HCT116 (cell line): ENCODE measurements around the gene PXT1.

Source experiments
- CTCF ChIP-seq, 3 experiments: fragments of 200-600 bp in 1 of 3; sonication (generic) in 1 of 3; IDR thresholded peaks in 2 of 3; conservative IDR thresholded peaks in 1 of 3; 2 replicates each; pipeline ENCODE4 v1.5.1; 2012 to 2017; ENCODE audit warnings: low read depth in 2 of 3, low read length in 2 of 3, antibody characterized with exemption in 1 of 3, borderline replicate concordance in 1 of 3, control low read depth in 1 of 3, mild to moderate bottlenecking in 1 of 3, mixed read lengths in 1 of 3, mixed run types in 1 of 3, moderate library complexity in 1 of 3; ENCODE audit not compliant: insufficient read depth in 1 of 3
- EZH2 ChIP-seq: fragments of 200-600 bp; sonication (generic); IDR thresholded peaks from 2 replicates; pipeline ENCODE4 v1.6.1; 2017; ENCODE audit warnings: antibody characterized with exemption, mixed run types
- JUND ChIP-seq: IDR thresholded peaks from 2 replicates; pipeline ENCODE4 v1.6.1; 2012
- POLR2A ChIP-seq: IDR thresholded peaks from 2 replicates; pipeline ENCODE4 v1.7.0; 2011; ENCODE audit warnings: borderline replicate concordance; ENCODE audit not compliant: insufficient read depth, insufficient read length; ENCODE audit errors: extremely low read depth
- RAD21 ChIP-seq: IDR thresholded peaks from 2 replicates; pipeline ENCODE4 v1.6.1; 2012; ENCODE audit warnings: low read depth, mild to moderate bottlenecking
- SRF ChIP-seq: IDR thresholded peaks from 2 replicates; pipeline ENCODE4 v1.6.1; 2012; ENCODE audit warnings: low read depth
- TF ChIP-seq, protein P1 (sequence below): IDR thresholded peaks from 2 replicates; pipeline ENCODE4 v1.6.1; 2011; ENCODE audit warnings: mild to moderate bottlenecking, low read length, moderate library complexity; ENCODE audit not compliant: insufficient replicate concordance; ENCODE audit errors: extremely low read depth

DNA sequence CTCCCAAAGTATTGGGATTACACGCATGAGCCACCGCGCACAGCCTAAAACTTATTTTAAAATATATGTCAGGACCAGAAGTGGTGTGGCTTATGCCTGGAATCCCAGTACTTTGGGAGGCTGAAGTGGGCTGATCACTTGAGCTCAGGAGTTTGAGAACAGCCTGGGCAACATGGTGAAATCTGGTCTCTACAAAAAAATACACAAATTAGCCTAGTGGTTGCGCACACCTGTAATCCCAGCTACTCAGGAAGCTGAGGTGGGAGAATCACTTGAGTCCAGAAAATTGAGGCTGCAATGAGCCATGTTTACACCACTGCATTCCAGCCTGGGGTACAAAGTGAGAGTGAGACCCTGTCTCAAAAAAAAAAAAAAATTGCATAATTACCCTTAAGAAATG, 13.7 kb downstream of the PXT1 start:
- TF ChIP-seq, protein P1, sequence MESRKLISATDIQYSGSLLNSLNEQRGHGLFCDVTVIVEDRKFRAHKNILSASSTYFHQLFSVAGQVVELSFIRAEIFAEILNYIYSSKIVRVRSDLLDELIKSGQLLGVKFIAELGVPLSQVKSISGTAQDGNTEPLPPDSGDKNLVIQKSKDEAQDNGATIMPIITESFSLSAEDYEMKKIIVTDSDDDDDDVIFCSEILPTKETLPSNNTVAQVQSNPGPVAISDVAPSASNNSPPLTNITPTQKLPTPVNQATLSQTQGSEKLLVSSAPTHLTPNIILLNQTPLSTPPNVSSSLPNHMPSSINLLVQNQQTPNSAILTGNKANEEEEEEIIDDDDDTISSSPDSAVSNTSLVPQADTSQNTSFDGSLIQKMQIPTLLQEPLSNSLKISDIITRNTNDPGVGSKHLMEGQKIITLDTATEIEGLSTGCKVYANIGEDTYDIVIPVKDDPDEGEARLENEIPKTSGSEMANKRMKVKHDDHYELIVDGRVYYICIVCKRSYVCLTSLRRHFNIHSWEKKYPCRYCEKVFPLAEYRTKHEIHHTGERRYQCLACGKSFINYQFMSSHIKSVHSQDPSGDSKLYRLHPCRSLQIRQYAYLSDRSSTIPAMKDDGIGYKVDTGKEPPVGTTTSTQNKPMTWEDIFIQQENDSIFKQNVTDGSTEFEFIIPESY = no peak
- TF ChIP-seq CTCF (IDR thresholded peaks at IDR 0.05 in 2 of 3, conservative IDR thresholded peaks at IDR 0.05 in 1 of 3; ENCODE audit: borderline replicate concordance in 1 of 3, insufficient read depth in 1 of 3, low read depth in 2 of 3, low read length in 2 of 3) (peak in 2 of 3 experiments; percentile 31 to 45; a peak in 3 of 6 replicates), RAD21 (no peak), SRF (no peak), JUND (no peak), POLR2A (no peak), EZH2 (no peak)
